ENCODE results near the gene OR8B8. TPM values are rescaled to one million over a fixed set of nuclear protein-coding genes. Genes with fewer than 3 reads are reported as not detected.

OR8B8 gene, protein sequence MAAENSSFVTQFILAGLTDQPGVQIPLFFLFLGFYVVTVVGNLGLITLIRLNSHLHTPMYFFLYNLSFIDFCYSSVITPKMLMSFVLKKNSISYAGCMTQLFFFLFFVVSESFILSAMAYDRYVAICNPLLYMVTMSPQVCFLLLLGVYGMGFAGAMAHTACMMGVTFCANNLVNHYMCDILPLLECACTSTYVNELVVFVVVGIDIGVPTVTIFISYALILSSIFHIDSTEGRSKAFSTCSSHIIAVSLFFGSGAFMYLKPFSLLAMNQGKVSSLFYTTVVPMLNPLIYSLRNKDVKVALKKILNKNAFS
- total RNA-seq = not detected

DNA sequence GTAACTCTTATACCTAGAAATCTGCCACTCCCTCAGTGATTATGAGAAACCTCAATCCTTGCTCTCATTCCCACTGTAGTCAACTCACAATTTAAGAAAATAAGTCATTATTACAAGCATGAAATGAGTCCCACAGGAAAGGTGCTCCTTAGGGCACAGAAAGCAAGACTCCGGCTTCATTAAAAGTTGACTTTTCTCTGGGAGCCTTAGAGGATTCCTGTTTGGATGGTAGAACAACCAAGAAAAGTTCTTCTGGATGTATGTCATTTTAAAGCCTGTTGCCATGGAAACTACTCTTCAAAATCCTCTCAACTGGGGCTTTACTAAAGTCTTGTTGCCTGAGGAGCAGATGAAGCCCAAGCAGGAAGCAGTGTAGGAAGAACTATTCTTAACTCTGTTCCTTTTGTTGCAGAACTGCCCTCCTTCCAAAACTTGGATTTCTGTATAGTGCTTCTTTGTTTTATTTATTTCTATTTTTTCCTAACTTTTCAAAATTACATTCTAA, at the start of gene OR8B8:
TSS of gene OR8B8 (minus strand) at position 51 of the 505 bp plus-strand sequence. CDS start 4,611 bp downstream, outside the sequence.
- no peak for DNase-seq
- H3K36me3 Mint-ChIP-seq (ENCODE audit: low read depth) = no peaks in the 10 kb centered on the region
- POLR2A ChIA-PET = interaction anchor here (0.6 kb wide), 1 partner anchor 668 kb away, joined by 7 read pairs; no protein-coding TSS in a partner anchor
- peaks cover 16% of the 10 kb centered on the region for H3K27me3 Mint-ChIP-seq
- no peak within 1 kb of the TSS for H3K4me3 Mint-ChIP-seq
- H3K9me3 Mint-ChIP-seq (ENCODE audit: low read depth) = no peaks in the 10 kb centered on the region
- no peaks in the 10 kb centered on the region for H3K4me1 Mint-ChIP-seq
- no peak within 1 kb of the TSS for H3K27ac Mint-ChIP-seq
- ATAC-seq = no peak
- intact Hi-C loops (cut with DNase I, micrococcal nuclease) = no loop called here
- CTCF ChIA-PET = interaction anchor here (1.5 kb wide), 1 partner anchor 30 kb away, joined by 4 read pairs; no protein-coding TSS in a partner anchor

DNA sequence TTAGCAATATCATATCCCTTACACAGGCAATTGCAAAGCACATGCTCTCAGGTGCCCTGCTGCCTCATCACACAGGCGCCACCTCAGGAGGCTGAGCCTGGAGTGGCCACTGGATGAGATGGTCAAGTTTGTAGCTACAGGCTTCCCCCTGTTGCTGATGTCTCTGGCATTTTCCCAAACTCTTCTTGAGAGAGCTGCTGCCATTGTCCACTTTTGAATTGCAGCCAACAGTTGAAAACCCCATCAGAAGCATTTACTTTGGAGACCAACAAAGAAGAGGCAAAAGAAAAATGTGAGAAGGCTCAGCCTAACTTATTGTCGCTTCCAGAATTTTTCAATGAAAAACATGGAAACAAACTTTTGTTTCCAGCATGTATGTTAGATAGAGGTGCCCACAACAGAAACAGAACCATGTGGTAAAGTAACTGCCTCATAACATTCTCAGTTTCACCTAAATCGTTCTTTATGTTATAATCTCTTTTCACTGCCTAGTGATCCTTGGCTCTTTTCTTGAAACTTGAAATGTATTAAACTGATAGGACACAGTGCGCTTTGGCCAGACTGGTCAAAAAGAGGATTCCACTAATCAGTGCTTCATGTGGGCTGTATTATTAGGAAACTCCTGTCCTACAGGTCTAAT, 47.6 kb upstream of the OR8B8 start:
- ChIA-PET POLR2A (no interaction called here), CTCF (no interaction called here)
- Mint-ChIP-seq H3K9me3 (ENCODE audit: low read depth) (peaks cover 2% of the 10 kb centered on the region), H3K27me3 (peaks cover 4% of the 10 kb centered on the region), H3K4me1 (no peaks in the 10 kb centered on the region), H3K36me3 (ENCODE audit: low read depth) (no peaks in the 10 kb centered on the region), H3K4me3 (no peak overlapping the region), H3K27ac (no peak overlapping the region)
- ATAC-seq (no peak), DNase-seq (no peak)
- intact Hi-C loops (cut with DNase I, micrococcal nuclease) = no loop called here

DNA sequence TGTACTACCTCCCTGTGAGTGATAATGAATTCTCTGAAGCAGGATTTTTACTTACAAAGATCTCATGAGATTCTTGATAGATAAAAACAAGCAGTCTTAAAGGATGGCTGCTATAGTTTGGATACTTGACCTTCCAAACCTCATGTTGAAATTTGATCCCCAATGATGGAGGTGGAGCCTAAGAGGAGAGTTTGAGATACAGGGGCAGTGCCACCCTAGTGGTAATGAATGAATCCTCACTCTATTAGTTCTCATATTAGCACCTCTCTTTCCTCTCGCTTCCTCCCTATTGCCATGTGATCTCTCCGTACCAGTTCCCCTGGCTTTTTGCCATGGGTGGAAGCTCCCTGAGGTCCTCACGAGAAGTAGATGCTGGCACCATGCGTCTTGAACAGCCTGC, 37.9 kb upstream of the OR8B8 start:
- ChIA-PET CTCF (no interaction called here), POLR2A (no interaction called here)
- H3K36me3 Mint-ChIP-seq (ENCODE audit: low read depth) = no peaks in the 10 kb centered on the region
- ATAC-seq (no peak), DNase-seq (no peak)
- no peak overlapping the region for H3K27ac Mint-ChIP-seq
- peaks cover 9% of the 10 kb centered on the region for H3K4me1 Mint-ChIP-seq
- H3K4me3 Mint-ChIP-seq = no peak overlapping the region
- H3K9me3 Mint-ChIP-seq (ENCODE audit: low read depth) = no peaks in the 10 kb centered on the region
- H3K27me3 Mint-ChIP-seq = peaks cover 29% of the 10 kb centered on the region
- intact Hi-C loops (cut with DNase I, micrococcal nuclease) = no loop called here

DNA sequence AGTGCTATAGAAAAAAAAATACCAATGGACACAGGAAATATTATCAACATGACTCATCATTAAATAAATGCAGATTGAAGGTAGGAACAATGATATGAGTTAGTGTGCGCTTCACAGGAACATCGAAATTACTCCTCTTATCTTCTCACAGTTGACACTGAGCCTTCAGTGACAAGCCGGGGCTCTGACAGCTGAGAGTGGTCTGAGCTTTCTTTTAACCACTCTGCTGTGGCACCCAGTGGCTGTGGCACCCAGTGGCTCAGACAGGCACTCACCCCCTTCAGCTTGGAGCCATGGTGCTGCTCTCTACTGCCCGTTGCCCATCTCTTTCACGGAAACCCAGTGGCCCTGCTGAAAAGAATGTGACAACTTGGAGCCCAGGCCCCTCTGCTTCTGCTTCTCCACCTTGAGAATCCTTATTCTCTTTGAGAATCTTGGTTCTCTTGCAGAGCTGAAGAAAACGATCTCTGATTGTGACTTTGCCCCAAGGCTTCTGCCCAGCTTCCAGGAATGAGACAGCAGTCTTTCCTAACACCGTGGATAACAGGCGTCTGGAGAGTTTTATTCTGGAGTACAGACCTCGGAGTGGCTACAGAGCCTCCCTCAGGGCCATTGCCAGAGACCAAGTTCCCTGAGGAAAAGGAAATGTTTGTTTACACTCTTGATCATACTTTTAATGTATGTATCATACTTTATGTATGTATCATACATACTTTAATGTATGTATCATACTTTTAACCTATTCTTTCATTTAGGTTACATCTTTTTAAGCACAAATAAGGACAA, 37.1 kb upstream of the OR8B8 start:
- ChIA-PET POLR2A (no interaction called here), CTCF (no interaction called here)
- Mint-ChIP-seq H3K4me3 (no peak overlapping the region), H3K27me3 (peaks cover 29% of the 10 kb centered on the region), H3K9me3 (ENCODE audit: low read depth) (no peaks in the 10 kb centered on the region), H3K4me1 (peaks cover 9% of the 10 kb centered on the region), H3K36me3 (ENCODE audit: low read depth) (no peaks in the 10 kb centered on the region), H3K27ac (no peak overlapping the region)
- intact Hi-C loops (cut with DNase I, micrococcal nuclease) = no loop called here
- no peak for DNase-seq
- no peak for ATAC-seq

DNA sequence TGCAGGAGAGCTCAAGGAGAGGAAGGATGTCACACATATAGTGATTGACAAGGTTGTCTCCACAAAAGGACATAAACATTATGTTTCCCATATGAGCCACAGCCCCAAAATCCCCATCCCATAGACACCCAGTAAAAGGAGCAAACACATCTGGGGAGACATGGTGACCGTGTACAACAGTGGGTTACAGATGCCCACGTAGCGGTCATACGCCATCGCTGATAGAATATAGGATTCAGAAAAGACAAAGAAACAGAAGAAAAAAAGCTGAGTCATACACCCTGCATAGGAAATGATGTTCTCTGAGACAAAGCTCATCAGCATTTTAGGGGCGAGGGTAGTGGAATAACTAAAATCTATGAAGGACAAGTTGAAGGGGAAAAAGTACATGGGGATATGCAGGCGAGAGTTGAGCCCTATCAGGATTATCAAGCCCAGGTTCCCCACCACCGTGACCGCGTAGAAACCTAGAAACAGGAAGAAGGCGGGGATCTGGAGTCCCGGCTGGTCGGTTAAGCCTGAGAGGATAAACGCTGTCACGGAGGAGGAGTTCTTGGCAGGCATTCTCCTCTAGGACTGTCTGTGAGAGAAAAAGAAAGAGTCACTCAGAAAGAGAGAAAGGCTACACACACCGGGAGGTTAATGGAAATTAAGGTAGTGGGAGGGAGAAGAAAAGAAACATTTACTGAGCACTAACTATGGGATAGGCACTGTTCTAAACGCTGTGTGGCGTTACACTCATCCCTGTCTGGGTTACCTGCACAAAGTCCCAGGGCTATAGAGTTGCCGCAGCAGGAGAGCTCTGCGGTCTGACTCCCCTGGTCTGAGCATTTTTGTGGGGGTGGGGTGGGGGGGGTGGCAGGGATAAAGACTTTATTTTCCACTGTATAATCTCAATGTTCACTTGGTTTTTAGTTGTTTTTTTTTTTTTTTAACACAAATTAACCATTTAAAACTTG, 36.1 kb upstream of the OR8B8 start:
- intact Hi-C loops (cut with DNase I, micrococcal nuclease) = no loop called here
- CTCF ChIA-PET = no interaction called here
- H3K27ac Mint-ChIP-seq = peak overlapping the region; percentile 20
- H3K9me3 Mint-ChIP-seq (ENCODE audit: low read depth) = no peaks in the 10 kb centered on the region
- ATAC-seq = peak; percentile 80
- POLR2A ChIA-PET = no interaction called here
- H3K27me3 Mint-ChIP-seq = peaks cover 26% of the 10 kb centered on the region
- peak; percentile 9 for DNase-seq
- H3K36me3 Mint-ChIP-seq (ENCODE audit: low read depth) = no peaks in the 10 kb centered on the region
- H3K4me1 Mint-ChIP-seq = peaks cover 9% of the 10 kb centered on the region
- peak overlapping the region; percentile 58 for H3K4me3 Mint-ChIP-seq

DNA sequence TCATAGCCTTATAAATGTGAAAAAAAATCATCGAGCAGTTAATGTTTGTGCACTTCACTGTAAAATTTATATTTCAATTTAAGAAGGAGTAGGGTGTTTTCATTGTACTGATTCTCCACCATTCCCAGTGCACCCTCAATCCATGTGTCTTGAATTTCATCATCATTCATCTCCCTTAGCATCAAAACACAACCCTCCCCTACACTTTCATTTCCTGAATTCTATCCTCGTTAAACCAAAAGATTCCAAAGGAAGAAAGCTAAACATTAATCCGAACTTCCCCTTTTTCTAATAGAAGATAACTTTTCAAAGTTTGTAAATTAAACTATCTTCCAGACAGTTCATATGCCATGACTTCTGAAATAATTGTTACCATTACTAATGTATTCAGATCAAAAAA, 34.1 kb upstream of the OR8B8 start:
- Mint-ChIP-seq H3K36me3 (ENCODE audit: low read depth) (no peaks in the 10 kb centered on the region), H3K4me1 (peaks cover 9% of the 10 kb centered on the region), H3K9me3 (ENCODE audit: low read depth) (no peaks in the 10 kb centered on the region), H3K4me3 (no peak overlapping the region), H3K27ac (no peak overlapping the region), H3K27me3 (peaks cover 33% of the 10 kb centered on the region)
- POLR2A ChIA-PET = no interaction called here
- CTCF ChIA-PET = no interaction called here
- intact Hi-C loops (cut with DNase I, micrococcal nuclease) = no loop called here
- ATAC-seq (no peak), DNase-seq (no peak)

DNA sequence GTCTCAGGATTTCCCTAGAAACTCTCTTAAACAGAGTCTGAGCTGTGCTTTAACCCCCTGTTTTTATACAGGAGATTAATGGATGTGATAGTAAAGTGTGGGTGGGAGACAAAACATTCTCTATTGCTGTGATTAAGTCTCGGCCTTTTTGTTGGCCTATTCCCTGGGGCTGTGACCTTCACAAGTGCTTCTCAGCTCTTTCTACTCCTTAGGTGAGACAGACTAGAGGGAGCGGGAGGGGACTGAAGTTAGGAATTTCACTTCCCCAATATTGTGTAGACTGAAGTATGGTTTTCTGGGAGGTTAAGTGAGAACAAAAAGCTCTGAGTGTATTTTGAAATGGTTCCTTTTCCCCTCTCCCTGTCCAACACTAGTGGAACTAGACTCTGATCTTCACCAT, 29.8 kb upstream of the OR8B8 start:
- intact Hi-C loops (cut with DNase I, micrococcal nuclease) = no loop called here
- no peak overlapping the region for H3K4me3 Mint-ChIP-seq
- no peaks in the 10 kb centered on the region for H3K9me3 Mint-ChIP-seq (ENCODE audit: low read depth)
- no peak for ATAC-seq
- ChIA-PET CTCF (no interaction called here), POLR2A (no interaction called here)
- DNase-seq = no peak
- H3K27ac Mint-ChIP-seq = no peak overlapping the region
- no peaks in the 10 kb centered on the region for H3K4me1 Mint-ChIP-seq
- peaks cover 21% of the 10 kb centered on the region for H3K27me3 Mint-ChIP-seq
- no peaks in the 10 kb centered on the region for H3K36me3 Mint-ChIP-seq (ENCODE audit: low read depth)

DNA sequence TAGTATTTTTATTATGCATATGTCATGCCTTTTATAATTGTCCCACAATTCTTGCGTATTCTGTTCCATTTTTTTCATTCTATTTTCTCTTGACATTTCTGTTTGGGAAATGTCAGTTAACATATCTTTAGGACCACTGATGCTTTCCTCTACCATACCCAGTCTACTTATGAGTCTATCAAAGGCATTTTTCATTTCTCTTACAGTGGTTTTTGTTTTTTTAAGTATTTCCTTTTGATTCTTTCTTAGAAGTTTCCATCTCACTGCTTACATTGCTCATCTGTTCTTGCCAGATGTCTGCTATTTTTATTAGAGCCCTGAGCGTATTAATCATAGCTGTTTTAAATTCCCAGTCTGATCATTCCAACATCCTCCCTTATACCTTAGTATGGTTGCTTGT, 29.3 kb upstream of the OR8B8 start:
- Mint-ChIP-seq H3K27ac (no peak overlapping the region), H3K4me3 (no peak overlapping the region), H3K36me3 (ENCODE audit: low read depth) (no peaks in the 10 kb centered on the region), H3K4me1 (no peaks in the 10 kb centered on the region), H3K9me3 (ENCODE audit: low read depth) (no peaks in the 10 kb centered on the region), H3K27me3 (peaks cover 19% of the 10 kb centered on the region)
- ChIA-PET POLR2A (no interaction called here), CTCF (no interaction called here)
- intact Hi-C loops (cut with DNase I, micrococcal nuclease) = no loop called here
- ATAC-seq (no peak), DNase-seq (no peak)

DNA sequence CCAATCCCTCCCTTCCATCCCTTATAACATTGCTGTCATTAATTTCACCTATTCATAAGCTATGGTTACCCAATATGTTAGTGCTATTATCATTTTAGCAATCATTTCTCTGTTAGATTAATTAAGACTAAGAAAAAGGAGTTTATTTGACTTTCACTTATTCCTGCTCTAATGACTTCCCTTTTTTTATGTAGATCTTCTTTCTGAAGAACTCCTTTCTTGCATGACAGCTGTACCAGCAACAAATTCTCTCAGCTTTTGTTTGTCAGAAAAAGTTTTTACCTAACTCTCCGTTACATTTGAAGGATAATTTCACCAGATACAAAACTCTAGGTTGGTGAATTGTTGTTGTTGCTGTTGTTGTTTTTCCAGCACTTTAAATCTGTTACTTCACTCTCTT, 28.6 kb upstream of the OR8B8 start:
- no peaks in the 10 kb centered on the region for H3K9me3 Mint-ChIP-seq (ENCODE audit: low read depth)
- H3K27ac Mint-ChIP-seq = no peak overlapping the region
- H3K27me3 Mint-ChIP-seq = peaks cover 16% of the 10 kb centered on the region
- DNase-seq (no peak), ATAC-seq (no peak)
- POLR2A ChIA-PET = no interaction called here
- H3K4me1 Mint-ChIP-seq = no peaks in the 10 kb centered on the region
- no peaks in the 10 kb centered on the region for H3K36me3 Mint-ChIP-seq (ENCODE audit: low read depth)
- H3K4me3 Mint-ChIP-seq = no peak overlapping the region
- intact Hi-C loops (cut with DNase I, micrococcal nuclease) = no loop called here
- CTCF ChIA-PET = no interaction called here

DNA sequence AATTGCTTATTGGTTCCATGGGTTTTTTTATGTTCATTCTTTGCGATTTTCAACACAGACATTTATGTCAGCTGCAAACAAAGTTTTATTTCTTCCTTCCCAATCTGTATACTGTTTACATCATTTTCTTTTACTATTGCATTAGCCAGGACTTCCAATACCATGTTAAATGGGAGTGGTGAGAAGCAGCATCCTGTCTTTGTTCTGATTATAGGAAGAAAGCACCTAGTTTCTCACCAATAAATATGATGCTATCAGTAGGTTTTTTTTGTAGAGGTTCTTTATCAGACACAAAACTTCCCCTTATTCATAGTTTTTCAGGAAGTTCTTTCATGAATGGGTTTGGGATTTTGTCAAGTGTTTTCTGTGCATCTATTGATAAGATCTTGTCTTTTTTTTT, 28.0 kb upstream of the OR8B8 start:
- POLR2A ChIA-PET = no interaction called here
- DNase-seq = no peak
- Mint-ChIP-seq H3K36me3 (ENCODE audit: low read depth) (no peaks in the 10 kb centered on the region), H3K27ac (no peak overlapping the region), H3K4me3 (no peak overlapping the region), H3K4me1 (no peaks in the 10 kb centered on the region), H3K9me3 (ENCODE audit: low read depth) (no peaks in the 10 kb centered on the region), H3K27me3 (peaks cover 16% of the 10 kb centered on the region)
- no peak for ATAC-seq
- intact Hi-C loops (cut with DNase I, micrococcal nuclease) = no loop called here
- CTCF ChIA-PET = no interaction called here

DNA sequence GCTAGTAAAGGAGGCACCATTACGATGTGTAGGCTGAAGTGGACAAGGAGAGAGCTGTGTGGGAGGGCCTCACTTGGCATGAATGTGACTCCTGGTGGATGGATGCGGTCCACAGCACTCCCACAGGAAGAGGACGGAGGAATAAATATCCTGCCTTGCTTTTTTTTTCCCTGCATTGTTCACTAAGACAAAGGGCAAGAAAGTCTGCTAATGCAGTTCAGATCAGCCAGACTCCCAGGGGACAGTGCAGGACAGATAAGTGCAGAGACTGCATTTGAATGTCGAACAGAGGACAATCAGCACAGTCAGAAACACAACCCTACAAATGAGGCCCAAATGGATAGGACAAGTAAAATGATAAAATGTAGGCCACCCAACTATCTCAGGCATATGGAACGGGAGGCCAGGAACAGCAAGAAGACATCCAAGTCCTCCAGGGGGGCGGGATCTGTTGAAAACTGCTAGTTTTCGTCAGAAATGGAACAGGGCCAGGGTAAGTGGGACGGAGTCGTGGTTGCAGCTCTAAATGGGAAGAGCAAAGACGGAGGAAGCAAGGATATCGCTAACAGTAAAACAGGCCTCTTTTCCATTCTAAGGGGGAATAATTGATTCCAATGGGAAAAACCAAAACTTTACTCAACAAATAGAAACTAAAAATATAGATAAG, 25.2 kb upstream of the OR8B8 start:
- H3K27me3 Mint-ChIP-seq = peaks cover 13% of the 10 kb centered on the region
- H3K27ac Mint-ChIP-seq = no peak overlapping the region
- intact Hi-C loops (cut with DNase I, micrococcal nuclease) = no loop called here
- H3K4me3 Mint-ChIP-seq = no peak overlapping the region
- CTCF ChIA-PET = no interaction called here
- no peaks in the 10 kb centered on the region for H3K4me1 Mint-ChIP-seq
- no peak for DNase-seq
- POLR2A ChIA-PET = no interaction called here
- no peaks in the 10 kb centered on the region for H3K36me3 Mint-ChIP-seq (ENCODE audit: low read depth)
- ATAC-seq = no peak
- no peaks in the 10 kb centered on the region for H3K9me3 Mint-ChIP-seq (ENCODE audit: low read depth)
